HepG2 (cell line): ENCODE measurements around the gene SLC50A1. TPM values are rescaled to one million over a fixed set of nuclear protein-coding genes. Genes with fewer than 3 reads are reported as not detected.

Experiments used
- ATM ChIP-seq: fragments of 450-650 bp; IDR thresholded peaks from 2 replicates; pipeline ENCODE4 v1.7.1; 2017; ENCODE audit warnings: mild to moderate bottlenecking, borderline replicate concordance
- CSRNP1 ChIP-seq: sonication (generic); formaldehyde crosslinking; IDR thresholded peaks from 2 replicates; pipeline ENCODE4 v1.8.1; 2023; ENCODE audit warnings: mild to moderate bottlenecking, missing genetic modification reagents
- DMAP1 ChIP-seq: IDR thresholded peaks from 2 replicates; pipeline ENCODE4 v1.6.1; 2016
- DRAP1 ChIP-seq: IDR thresholded peaks from 2 replicates; pipeline ENCODE4 v1.6.1; 2016; ENCODE audit warnings: missing genetic modification reagents, missing compliant biosample characterization
- GATAD1 ChIP-seq: IDR thresholded peaks from 2 replicates; pipeline ENCODE4 v1.6.1; 2016; ENCODE audit warnings: missing genetic modification reagents, missing compliant biosample characterization
- HMG20A ChIP-seq: IDR thresholded peaks from 2 replicates; pipeline ENCODE4 v1.6.1; 2016; ENCODE audit warnings: borderline replicate concordance
- HMGXB3 ChIP-seq: sonication (generic); formaldehyde crosslinking; IDR thresholded peaks from 2 replicates; pipeline ENCODE4 v1.4.0; 2020; ENCODE audit warnings: missing genetic modification reagents, borderline replicate concordance
- KAT8 ChIP-seq: IDR thresholded peaks from 2 replicates; pipeline ENCODE4 v1.6.1; 2016; ENCODE audit warnings: missing genetic modification reagents, missing compliant biosample characterization
- KLF12 ChIP-seq: sonication (generic); formaldehyde crosslinking; IDR thresholded peaks from 2 replicates; pipeline ENCODE4 v1.4.0; 2020; ENCODE audit warnings: missing genetic modification reagents, borderline replicate concordance
- NFKBIZ ChIP-seq: IDR thresholded peaks from 2 replicates; pipeline ENCODE4 v1.6.1; 2018; ENCODE audit warnings: missing genetic modification reagents, missing compliant biosample characterization
- NKX3-1 ChIP-seq: sonication (generic); formaldehyde crosslinking; IDR thresholded peaks from 2 replicates; pipeline ENCODE4 v1.5.0; 2020; ENCODE audit warnings: missing genetic modification reagents
- PAF1 ChIP-seq: IDR thresholded peaks from 2 replicates; pipeline ENCODE4 v1.6.1; 2016; ENCODE audit warnings: missing genetic modification reagents, missing compliant biosample characterization
- SIN3A ChIP-seq: IDR thresholded peaks from 2 replicates; pipeline ENCODE4 v1.6.1; 2011; ENCODE audit warnings: low read depth, mild to moderate bottlenecking, control low read depth, low read length, borderline replicate concordance
- SRSF4 ChIP-seq: fragments of 200-400 bp; formaldehyde crosslinking; IDR thresholded peaks from one replicate; pipeline ENCODE4 v1.6.1; 2018; ENCODE audit warnings: mild to moderate bottlenecking, low read depth, low read length, moderate library complexity; ENCODE audit not compliant: poor library complexity, severe bottlenecking
- ZBTB7B ChIP-seq: sonication (generic); formaldehyde crosslinking; IDR thresholded peaks from 2 replicates; pipeline ENCODE4 v1.4.0; 2020; ENCODE audit warnings: missing genetic modification reagents
- ZNF333 ChIP-seq: sonication (generic); formaldehyde crosslinking; IDR thresholded peaks from 2 replicates; pipeline ENCODE4 v1.4.0; 2020; ENCODE audit warnings: mild to moderate bottlenecking, missing genetic modification reagents, borderline replicate concordance
- ZNF367 ChIP-seq: sonication (generic); formaldehyde crosslinking; IDR thresholded peaks from 2 replicates; pipeline ENCODE4 v1.4.0; 2020; ENCODE audit warnings: missing genetic modification reagents, borderline replicate concordance
- ZNF660 ChIP-seq: sonication (generic); formaldehyde crosslinking; IDR thresholded peaks from 2 replicates; pipeline ENCODE4 v1.5.1; 2020; ENCODE audit warnings: mild to moderate bottlenecking, low read depth, missing genetic modification reagents, borderline replicate concordance
- ZNF678 ChIP-seq: sonication (generic); formaldehyde crosslinking; IDR thresholded peaks from 2 replicates; pipeline ENCODE4 v1.4.0; 2020; ENCODE audit warnings: mild to moderate bottlenecking, missing genetic modification reagents
- ZNF777 ChIP-seq: sonication (generic); formaldehyde crosslinking; IDR thresholded peaks from 2 replicates; pipeline ENCODE4 v1.4.0; 2020; ENCODE audit warnings: missing genetic modification reagents
- ZSCAN29 ChIP-seq: sonication (generic); formaldehyde crosslinking; conservative IDR thresholded peaks from 2 replicates; pipeline ENCODE4 v1.4.0; 2020; ENCODE audit warnings: mild to moderate bottlenecking, missing genetic modification reagents
- polyA plus RNA-seq, 8 experiments: library from polyadenylated mRNA; depleted of rRNA in 3 of 8; stranded (reverse) in 7 of 8; unstranded in 1 of 8; fragments of >200 nt; fragmentation: Illumina TruSeq in 4 of 8; extraction: Trizol in 4 of 8; gene quantifications; 2 replicates each; pipeline versions ENCODE4 v1.2.1 to v1.2.3, GENCODE V29; 2011 to 2016; ENCODE audit warnings: low read depth in 4 of 8, missing spikeins in 1 of 8, mixed read lengths in 1 of 8; ENCODE audit not compliant: insufficient read depth in 1 of 8
- total RNA-seq, 5 experiments: library from RNA; depleted of rRNA; stranded (reverse); fragments of >200 nt; fragmentation: Illumina TruSeq; extraction: Trizol; gene quantifications; 2 replicates each; pipeline ENCODE4 v1.2.3, GENCODE V29; 2016; ENCODE audit warnings: low read depth in 1 of 5
- TF ChIP-seq, protein P1 (sequence below): sonication (generic); formaldehyde crosslinking; IDR thresholded peaks from 2 replicates; pipeline ENCODE4 v1.5.1; 2020; ENCODE audit warnings: missing genetic modification reagents, mild to moderate bottlenecking, borderline replicate concordance

SLC50A1 gene
- total and polyA plus RNA-seq, 2 of the 13 experiments (the other 11 are each of a cell fraction or from before 2014, with no cell fraction given), result 22.5 to 46.8 TPM

DNA sequence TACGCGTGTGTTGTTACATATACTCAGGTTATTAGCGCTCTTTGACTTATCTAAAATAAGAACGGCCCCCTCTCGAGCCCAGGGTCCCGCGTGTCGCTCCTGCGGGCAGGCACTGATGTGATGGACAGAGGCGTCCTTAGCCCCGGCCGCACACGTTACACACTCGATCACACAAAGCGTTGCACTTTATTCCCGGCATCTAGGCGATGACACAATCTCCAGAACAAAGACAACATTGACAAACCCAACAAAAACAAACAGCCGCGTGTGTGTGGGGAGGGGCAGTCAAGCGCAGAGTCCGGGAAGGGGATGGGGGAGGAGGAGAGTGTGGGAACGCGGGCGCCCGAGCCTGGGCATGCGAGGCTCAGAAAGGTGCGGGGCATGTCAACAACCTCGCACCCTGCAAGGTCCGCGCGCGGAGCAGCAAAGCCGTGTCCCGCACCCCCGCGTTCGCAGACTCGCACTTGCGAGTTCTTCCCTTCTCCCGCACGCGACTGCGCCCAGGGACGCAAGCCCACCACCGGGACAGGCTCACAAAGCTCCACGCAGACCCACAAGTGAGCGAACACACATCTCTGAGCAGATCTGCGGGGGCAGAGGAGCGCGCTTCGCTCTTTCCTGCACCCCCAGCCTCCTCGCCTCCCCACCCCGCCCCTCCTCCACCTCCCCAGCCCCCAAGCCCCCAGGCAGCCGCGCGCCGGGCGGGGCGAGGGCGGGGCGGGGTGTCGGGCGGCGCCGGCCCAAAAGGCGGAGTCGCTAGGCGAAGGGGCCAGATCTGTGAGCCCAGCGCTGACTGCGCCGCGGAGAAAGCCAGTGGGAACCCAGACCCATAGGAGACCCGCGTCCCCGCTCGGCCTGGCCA, 8.3 kb upstream of the SLC50A1 start, which contains the start of gene EFNA1 (continued):
- peak; percentile 88; the same call in 1 of the 2 replicates for TF ChIP-seq HMGXB3 (CRISPR knock-in tag)
- peak; percentile 95 for TF ChIP-seq NFKBIZ
- TF ChIP-seq GATAD1 (CRISPR knock-in tag), result peak; percentile 75
- TF ChIP-seq ZBTB7B (CRISPR knock-in tag), result peak; percentile 40
- no peak; the same call in 1 of the 2 replicates for TF ChIP-seq CSRNP1 (CRISPR knock-in tag)
- peak; percentile 91 for TF ChIP-seq DRAP1 (CRISPR knock-in tag)
- TF ChIP-seq ATM, result no peak
- TF ChIP-seq ZNF660 (CRISPR knock-in tag), result no peak
- no peak; the same call in 1 of the 2 replicates for TF ChIP-seq ZNF367 (CRISPR knock-in tag)
- peak; percentile 83 for TF ChIP-seq SIN3A
- TF ChIP-seq, protein P1, sequence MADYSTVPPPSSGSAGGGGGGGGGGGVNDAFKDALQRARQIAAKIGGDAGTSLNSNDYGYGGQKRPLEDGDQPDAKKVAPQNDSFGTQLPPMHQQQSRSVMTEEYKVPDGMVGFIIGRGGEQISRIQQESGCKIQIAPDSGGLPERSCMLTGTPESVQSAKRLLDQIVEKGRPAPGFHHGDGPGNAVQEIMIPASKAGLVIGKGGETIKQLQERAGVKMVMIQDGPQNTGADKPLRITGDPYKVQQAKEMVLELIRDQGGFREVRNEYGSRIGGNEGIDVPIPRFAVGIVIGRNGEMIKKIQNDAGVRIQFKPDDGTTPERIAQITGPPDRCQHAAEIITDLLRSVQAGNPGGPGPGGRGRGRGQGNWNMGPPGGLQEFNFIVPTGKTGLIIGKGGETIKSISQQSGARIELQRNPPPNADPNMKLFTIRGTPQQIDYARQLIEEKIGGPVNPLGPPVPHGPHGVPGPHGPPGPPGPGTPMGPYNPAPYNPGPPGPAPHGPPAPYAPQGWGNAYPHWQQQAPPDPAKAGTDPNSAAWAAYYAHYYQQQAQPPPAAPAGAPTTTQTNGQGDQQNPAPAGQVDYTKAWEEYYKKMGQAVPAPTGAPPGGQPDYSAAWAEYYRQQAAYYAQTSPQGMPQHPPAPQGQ, result no peak
- TF ChIP-seq PAF1, result no peak
- peak; percentile 49; the same call in 1 of the 2 replicates for TF ChIP-seq KLF12
- TF ChIP-seq SRSF4, result no peak
- peak; percentile 35; the same call in 1 of the 2 replicates for TF ChIP-seq KAT8
- peak; percentile 78 for TF ChIP-seq NKX3-1 (CRISPR knock-in tag)
- TF ChIP-seq ZNF678 (CRISPR knock-in tag), result peak; percentile 89; the same call in 1 of the 2 replicates
- peak; percentile 91 for TF ChIP-seq HMG20A
- TF ChIP-seq DMAP1 (CRISPR knock-in tag), result peak; percentile 93
- peak; percentile 80 for TF ChIP-seq ZNF333
- no peak; the same call in 1 of the 2 replicates for TF ChIP-seq ZSCAN29 (CRISPR knock-in tag)
- no peak; the same call in 1 of the 2 replicates for TF ChIP-seq ZNF777
